Spleen (tissue), 7 donors: Measurements from ENCODE around the gene TRPM2.

Source experiments
- POLR2AphosphoS5 ChIP-seq, 3 donors: sonication (generic); formaldehyde crosslinking; IDR thresholded peaks; one replicate each; pipeline ENCODE4 v1.5.1; 2017; ENCODE audit warnings: antibody characterized with exemption in 3 of 3
- TF ChIP-seq, protein P1 (sequence below), 11 experiments: fragments of 200-600 bp in 7 of 11; fragments of 450-650 bp in 4 of 11; sonication (generic) in 4 of 11; IDR thresholded peaks in 8 of 11; conservative IDR thresholded peaks in 3 of 11; 1 replicate in 7 of 11; 2 replicates in 4 of 11; pipeline versions ENCODE4 v1.4.0 to v1.8.0; 2016 to 2021; ENCODE audit warnings: antibody characterized with exemption in 11 of 11, inconsistent platforms in 4 of 11, mild to moderate bottlenecking in 1 of 11
- donor health status: DM: no; HTN: no; CAD: no; lungs with moderate emphysema.
- donor health status: DM: no; HTN: no; CAD: no.
- donor health status: DM: no; HTN: no; CAD: no.

DNA sequence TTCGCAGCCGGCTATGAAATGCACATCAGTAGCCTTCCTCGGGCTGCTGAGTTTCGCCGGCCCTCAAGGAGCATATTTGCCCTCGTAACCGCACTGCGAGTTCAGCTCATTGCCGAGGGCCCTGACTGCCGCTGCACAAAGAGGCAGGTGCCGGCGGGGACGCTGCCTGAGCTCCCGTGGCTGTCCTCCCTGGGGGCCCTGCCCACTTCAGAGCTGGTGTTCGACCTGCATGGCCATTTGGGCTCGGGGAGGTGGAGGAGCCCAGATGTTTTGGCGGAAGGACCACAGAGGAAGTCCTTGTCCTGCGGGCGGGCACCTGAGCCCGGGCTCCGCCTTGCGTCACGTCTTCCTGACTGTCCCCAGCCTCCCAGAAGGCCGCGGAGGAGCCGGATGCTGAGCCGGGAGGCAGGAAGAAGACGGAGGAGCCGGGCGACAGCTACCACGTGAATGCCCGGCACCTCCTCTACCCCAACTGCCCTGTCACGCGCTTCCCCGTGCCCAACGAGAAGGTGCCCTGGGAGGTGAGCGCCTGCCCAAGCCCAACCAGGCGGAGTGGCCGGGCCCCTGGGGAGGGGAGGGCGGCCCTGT, 72.0 kb downstream of the TRPM2 start:
- TF ChIP-seq, protein P1, sequence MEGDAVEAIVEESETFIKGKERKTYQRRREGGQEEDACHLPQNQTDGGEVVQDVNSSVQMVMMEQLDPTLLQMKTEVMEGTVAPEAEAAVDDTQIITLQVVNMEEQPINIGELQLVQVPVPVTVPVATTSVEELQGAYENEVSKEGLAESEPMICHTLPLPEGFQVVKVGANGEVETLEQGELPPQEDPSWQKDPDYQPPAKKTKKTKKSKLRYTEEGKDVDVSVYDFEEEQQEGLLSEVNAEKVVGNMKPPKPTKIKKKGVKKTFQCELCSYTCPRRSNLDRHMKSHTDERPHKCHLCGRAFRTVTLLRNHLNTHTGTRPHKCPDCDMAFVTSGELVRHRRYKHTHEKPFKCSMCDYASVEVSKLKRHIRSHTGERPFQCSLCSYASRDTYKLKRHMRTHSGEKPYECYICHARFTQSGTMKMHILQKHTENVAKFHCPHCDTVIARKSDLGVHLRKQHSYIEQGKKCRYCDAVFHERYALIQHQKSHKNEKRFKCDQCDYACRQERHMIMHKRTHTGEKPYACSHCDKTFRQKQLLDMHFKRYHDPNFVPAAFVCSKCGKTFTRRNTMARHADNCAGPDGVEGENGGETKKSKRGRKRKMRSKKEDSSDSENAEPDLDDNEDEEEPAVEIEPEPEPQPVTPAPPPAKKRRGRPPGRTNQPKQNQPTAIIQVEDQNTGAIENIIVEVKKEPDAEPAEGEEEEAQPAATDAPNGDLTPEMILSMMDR (IDR thresholded peaks at IDR 0.05 in 8 of 11, conservative IDR thresholded peaks at IDR 0.05 in 3 of 11), result no peak
- peak; percentile 12 to 69 (median 65) for TF ChIP-seq POLR2AphosphoS5 (IDR thresholded peaks at IDR 0.05)
